Measurements from ENCODE around the gene WNT7B.

WNT7B gene

GRCh38 chr22:45903355-45904135 lies 73.4 kb downstream of the WNT7B start:
- no peak for DNase-seq

DNA sequence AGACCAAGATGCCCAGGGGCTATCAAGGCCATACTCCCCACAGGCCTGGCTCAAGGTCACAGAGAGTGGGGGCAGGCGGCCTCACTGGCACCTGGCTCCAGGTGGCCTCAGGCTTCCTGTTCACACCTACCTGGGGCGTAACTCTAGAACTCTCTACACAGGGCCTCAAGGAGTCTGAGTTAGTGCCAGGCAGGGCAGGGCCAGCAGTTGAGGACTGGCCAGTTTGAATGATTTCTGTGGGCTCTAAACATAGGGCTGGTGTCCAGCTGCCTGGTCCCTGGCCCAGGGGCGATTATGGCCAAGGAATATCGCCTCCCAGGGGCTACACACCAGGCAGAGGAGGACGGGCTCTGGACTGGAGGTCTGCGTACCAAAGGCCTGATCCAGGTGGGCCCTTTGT lies 79.2 kb downstream of the WNT7B start:
- DNase-seq: no peak

DNA sequence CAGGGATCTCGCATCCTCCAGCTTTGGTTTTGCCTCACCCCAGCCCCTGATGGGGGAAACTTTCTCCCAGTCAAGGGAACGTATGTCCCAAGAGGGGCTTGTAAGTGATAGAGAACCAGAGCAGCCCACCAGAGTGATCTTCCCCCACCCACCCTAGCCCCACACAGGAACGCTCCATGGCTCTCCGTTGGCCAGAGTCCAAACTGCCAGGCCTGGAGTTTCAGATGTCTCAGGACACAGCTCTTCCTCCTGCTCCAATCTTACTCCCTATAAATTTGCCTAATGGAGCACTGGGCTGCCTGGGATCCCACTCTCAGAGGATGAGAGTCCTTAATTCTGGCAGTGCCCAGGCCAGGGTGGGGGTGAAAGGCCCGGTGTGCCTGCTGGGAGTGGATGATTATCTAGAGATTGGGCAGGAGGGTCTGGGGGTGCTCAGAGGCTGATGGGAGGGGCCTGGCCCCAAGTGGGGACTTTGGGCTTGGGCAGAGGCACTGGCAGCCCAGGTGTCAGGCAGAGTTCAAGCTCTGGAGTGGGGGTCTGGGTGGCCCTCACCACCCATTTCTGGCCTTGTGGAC lies 79.9 kb downstream of the WNT7B start:
- DNase-seq: no peak

- no peak for DNase-seq
These were observed 80.6 kb downstream of the WNT7B start for GRCh38 chr22:45896153-45896951.

- DNase-seq: no peak
These were observed 81.4 kb downstream of the WNT7B start for GRCh38 chr22:45895436-45896152.

DNA sequence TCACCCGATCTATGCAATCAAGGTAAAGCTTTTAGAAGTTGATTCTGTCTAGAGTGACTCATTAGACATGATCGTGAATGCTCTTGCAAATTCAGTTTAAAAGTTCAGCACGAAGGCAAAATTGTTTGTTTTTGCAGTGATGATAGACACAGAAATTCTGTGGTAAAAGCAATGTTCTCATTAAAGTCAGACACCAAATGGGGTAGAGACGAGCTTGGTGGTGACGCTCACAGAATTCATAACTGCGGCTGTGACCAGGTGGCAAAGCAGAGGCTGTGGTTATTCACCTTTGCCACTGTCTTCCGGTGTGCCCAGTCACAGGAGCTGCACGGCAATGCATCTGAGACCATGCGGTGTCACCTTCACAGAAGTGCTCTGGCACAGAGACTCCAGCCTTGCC lies 83.4 kb downstream of the WNT7B start:
- no peak for DNase-seq

- no peak for DNase-seq
These were observed 84.1 kb downstream of the WNT7B start for GRCh38 chr22:45892681-45893461.

DNA sequence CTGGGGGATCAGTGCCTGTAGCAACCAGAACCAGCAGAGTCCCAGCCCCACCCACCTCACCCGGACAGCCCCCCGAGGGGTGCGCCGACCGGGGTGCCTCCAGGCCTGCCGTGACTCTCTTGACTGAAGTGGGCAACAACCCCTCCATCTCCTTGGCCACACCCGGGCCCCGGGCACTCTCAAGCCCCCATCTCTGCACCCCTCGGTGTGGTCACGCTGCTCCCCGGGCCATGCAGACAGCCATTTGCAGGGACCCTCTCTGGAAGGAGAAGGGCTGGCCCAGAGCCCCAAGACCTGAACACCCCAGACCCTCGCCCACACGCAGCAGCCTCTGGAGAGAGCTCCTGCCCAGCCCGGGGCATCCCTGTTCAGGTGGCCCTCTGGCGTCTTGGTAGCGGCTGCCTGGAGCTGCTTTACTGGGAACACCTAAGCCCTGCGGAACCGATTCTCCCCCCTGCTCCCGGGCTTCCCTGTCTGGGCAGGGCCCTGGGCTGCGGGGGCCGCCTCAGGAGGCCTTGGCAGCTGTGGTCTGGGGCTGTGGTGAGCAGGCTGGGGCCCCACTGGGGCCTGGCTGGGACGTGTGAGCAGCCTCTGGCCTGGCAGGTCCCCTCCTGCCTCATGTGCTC lies 84.9 kb downstream of the WNT7B start:
- no peak for DNase-seq

GRCh38 chr22:45891471-45891995 lies 85.4 kb downstream of the WNT7B start:
- no peak for DNase-seq

DNA sequence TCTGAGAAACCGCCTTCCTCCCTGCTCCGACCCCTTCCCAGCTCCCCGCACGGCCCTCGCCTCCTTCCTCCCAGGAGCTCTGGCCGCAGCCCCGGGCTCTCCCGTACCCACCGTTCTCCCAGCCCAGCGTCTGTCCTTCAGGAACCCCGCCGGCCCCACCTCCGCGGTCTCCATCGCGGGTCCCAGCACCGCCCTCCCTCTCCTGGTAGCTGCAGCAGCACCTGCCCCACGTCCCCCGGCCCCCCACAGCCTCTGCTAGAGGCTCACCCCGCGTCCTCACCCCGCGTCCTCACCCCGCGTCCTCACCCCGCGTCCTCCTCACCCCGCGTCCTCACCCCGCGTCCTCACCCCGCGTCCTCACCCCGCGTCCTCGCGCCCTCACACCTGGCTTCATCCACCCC lies 85.9 kb downstream of the WNT7B start:
- no peak for DNase-seq

GRCh38 chr22:45890351-45890635 lies 86.7 kb downstream of the WNT7B start:
- DNase-seq: no peak

DNA sequence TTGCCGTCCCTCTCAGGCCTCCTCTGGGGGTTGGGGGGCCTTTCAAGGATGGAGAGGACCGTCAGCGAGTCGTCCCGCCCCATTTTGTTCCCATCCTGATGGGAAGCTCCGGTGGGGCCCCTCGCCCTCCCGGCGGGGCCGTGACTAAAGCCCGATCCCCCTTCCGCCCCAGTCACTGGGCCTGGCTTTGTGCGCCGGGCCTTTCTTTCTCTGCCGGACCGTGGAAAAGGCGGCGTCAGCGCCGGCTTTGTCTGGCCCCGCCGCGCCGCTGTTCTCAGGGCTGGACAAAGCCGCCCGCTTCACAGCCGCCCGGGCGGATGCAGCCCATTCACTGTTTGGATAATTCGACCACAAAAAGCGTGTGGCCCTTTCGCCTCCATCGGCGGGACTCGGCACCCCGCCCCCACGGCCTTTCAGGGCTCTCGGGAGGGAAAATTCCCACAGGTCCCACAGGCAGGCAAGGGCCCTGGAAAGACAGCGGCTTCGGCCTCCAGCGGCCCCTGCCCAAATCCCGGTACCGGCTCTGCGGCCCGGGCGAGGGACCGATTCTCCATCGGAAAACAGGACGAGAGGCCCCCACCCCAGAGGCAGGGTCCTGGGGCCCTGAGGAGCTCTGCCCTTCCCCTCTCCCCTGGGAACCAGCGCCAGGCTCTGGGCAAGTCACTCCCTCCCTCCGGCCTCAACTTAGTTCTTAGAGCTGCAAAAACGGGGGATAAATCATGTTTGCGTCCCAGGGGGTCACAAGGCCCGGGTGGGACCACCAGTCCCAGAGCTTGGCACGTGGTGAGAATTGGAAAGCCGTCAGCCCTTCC lies 87.2 kb downstream of the WNT7B start:
- DNase-seq: no peak

- no peak for DNase-seq
These were observed 87.8 kb downstream of the WNT7B start for GRCh38 chr22:45889093-45889538.

DNA sequence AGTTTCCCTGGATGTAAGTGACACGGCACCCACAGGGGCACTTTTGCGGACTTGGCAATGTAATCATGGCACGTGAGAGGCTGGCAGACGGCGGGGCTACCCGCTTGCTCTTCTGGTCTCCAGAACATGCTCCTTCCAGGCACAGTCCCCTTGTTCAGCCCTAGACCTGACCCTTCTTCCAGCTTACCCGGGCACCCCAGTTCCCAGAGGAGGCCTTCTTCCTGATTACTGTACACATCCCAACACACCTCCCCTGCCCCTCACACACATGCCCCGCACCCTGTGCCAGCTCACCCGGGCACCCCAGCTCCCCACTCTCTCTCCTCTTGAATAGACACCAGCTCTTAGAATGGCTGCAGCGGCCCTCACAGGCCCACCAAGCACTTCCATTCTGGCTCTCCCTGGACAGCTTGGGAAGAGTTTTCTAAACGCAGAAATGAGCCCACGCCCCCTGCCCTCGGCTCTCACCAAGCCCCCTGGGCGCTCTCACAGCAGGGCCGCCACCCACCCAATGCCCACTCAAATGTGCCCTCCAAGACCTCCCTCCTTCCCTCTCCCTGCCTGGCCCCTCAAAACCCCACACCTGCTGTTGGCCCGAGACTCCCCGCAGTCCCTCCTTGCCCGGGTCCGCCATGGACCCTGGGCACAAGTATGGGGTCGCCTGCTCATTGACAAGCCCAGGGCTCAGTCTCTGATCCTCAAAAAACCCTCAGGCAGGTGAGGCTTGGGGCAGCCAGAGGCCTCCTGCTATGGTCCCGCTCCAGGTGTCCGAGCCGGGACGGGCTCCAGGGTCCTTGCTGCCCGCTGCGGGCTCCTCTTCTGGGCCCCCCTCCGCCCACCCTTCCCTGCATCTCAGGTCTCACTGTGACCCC lies 88.5 kb downstream of the WNT7B start:
- DNase-seq: no peak

DNA sequence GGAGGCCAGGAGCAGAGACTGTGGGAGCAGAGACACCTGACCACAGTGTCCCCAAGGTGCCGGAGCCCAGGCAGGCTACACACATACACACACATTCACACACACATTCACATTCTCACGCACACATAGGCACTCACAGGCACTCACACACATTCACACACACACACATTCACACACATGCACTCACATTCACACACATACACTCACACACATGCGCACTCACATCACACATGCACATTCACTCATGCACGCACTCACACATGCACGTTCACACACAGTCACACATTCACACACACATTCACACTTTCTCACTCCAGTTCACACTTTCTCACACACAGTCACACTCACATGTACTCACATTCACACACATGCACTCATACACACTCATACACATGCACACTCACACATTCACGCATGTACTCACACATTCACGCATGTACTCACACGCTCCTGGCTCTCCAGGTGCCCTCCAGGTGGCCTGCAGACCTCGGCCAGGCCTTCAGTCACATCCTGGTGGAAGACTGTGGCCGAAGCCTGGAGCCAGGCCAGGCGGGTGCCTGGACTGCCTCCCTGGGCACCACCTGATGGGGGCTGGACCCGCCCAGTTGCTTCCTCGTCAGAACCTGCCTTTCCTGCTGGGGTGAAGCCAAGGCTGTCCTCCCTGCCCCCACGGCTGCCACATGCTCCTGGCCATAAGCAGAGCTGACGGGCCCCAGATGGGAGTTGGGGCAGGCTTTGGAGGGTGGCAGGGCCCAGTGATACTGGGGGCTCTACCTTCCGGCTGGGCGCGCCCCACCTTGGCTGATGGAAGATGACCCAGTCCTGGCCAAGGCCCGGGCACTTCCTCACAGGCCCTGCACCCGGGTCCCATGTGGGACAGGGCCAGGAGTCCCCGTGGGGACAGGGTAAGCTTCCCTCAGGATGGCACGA lies 89.5 kb downstream of the WNT7B start:
- no peak for DNase-seq

DNA sequence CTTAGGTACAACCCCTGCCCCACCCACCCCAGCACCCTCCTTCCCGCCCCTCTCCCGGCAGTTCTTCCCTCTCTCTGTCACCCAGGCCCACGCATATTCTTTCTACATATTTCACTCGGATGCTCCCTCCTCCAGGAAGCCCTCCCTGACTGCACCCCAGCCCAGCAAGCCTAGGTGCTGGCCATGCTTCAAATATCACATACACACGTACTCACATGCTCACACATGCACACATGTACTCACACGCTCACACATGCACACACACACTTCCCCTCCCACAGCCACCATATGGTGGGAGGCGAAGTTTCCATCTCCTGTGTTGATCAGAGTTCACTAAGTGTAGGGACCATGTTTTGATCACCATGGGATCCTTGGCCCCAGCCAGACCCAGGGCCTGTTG lies 90.4 kb downstream of the WNT7B start:
- no peak for DNase-seq

DNA sequence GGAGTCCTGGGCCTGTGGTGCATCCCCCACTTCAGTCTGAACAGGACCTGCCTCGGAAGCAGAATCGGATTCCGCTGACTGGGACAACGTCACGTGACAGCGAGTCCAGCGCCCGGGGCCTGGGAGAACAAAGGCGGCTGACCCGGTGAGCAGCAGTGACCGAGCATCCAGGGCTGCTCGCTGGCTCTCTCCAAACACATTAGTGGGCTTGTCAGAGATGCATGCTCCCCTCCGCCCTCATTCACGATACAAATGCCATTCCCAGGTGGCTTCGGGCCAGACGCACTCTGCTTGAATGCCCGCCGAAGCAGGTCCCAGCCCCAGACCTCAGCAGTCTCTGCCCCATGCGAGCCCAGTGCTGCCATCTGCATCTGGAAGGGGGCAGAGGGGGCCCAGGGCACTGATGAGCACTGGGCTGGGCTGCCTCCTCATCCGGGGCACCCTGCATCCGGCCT lies 91.0 kb downstream of the WNT7B start:
- DNase-seq: no peak

DNA sequence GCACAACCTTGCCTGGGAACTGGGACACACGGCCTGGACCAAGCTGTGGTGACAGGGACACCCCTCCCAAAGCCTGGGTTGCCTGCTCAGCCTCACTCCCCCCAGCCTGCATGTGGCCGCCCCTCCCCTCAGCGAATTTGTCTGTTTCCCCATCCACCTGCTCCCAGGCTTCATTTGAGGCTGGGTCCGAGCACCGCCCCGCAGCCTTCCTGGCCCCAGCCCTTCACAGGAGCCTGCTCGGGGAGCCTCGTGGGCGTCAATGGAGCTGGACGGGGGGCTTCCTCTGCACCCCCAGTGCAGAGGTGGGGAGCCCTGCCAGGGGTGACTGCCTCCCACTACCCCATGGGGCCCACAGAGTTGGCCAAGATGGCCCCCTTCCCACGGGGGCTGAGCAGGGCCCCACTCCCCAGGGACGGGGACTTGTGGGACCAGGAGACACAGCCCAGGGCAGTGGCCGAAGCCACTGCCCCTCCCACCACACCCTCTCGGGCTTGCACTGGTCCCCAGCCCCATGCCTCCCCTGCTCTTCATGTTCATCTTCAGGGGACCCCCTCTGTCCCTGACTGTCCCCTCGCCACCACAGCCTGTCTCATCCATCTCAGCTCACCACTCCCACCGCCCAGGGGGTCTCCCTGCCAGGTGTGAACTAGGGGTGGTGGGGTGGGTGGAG lies 91.7 kb downstream of the WNT7B start:
- DNase-seq: no peak
